ENCODE results near the gene MAU2.

Gene MAU2

DNA sequence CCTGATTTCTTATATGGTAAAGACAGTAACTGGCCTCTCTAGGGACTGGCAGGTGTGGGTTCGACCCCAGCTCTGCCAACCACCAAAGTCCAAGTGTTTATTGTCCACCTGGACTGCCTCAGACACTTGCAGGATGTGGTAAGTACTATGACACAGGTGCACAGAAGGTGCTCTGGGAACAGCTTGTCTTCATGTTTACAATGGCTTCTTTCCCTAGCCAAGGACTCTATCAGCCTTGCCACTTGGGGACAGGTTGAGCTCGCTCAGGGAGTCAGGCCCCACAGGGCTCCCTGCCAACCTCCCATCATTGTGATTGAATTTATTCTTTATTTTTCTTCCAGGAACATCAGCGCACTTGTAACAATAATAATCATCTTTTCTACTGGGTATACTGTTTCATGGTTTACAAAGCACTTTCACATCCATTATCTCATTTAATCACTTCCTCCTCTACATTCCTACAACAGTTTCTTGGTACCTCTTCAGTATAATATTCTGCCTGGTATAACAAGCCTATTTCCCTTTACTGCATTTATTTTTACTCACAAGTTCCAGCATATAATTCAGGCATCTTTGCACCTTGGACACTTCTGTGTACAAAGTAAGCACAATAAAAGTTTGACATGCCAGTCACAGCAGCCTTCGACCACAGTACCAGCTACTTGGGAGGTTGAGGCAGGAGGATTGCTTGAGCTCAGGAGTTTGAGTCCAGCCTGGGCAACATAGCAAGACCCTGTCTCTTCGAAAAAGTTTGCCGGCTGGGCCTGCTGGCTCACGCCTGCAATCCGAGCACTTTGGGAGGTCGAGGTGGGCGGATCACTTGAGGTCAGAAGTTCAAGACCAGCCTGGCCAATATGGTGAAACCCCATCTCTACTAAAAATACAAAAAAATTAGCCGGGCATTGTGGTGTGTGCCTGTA is 60.6 kb downstream of the MAU2 start (continued):
- TF ChIP-seq, protein P1, sequence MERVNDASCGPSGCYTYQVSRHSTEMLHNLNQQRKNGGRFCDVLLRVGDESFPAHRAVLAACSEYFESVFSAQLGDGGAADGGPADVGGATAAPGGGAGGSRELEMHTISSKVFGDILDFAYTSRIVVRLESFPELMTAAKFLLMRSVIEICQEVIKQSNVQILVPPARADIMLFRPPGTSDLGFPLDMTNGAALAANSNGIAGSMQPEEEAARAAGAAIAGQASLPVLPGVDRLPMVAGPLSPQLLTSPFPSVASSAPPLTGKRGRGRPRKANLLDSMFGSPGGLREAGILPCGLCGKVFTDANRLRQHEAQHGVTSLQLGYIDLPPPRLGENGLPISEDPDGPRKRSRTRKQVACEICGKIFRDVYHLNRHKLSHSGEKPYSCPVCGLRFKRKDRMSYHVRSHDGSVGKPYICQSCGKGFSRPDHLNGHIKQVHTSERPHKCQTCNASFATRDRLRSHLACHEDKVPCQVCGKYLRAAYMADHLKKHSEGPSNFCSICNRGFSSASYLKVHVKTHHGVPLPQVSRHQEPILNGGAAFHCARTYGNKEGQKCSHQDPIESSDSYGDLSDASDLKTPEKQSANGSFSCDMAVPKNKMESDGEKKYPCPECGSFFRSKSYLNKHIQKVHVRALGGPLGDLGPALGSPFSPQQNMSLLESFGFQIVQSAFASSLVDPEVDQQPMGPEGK (CRISPR knock-in tag; IDR thresholded peaks at IDR 0.05; ENCODE audit: borderline replicate concordance), result no peak
- TF ChIP-seq TCF4 (CRISPR knock-in tag; IDR thresholded peaks at IDR 0.05; ENCODE audit: borderline replicate concordance) (no peak), ZC3H10 (CRISPR knock-in tag; IDR thresholded peaks at IDR 0.05) (no peak), ZNF565 (CRISPR knock-in tag; conservative IDR thresholded peaks at IDR 0.05; ENCODE audit: low read depth) (no peak)

DNA sequence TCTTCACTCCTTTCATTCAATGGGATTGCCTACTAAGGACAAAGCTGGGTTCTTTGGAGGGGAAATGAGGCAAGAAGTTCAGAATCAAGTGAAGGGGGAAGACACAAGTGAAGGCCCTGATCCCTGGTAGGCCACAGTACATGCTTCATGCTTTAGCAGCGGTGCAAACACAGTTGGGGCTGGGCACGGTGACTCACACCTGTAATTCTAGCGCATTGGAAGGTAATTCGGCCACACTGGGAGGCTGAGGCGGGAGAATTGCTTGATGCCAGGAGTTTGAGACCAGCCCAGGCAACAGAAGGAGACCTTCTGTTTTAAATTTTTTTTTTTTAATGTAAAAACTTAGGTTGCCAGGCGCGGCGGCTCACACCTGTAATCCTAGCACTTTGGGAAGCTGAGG is 61.5 kb downstream of the MAU2 start:
- TF ChIP-seq, protein P2, sequence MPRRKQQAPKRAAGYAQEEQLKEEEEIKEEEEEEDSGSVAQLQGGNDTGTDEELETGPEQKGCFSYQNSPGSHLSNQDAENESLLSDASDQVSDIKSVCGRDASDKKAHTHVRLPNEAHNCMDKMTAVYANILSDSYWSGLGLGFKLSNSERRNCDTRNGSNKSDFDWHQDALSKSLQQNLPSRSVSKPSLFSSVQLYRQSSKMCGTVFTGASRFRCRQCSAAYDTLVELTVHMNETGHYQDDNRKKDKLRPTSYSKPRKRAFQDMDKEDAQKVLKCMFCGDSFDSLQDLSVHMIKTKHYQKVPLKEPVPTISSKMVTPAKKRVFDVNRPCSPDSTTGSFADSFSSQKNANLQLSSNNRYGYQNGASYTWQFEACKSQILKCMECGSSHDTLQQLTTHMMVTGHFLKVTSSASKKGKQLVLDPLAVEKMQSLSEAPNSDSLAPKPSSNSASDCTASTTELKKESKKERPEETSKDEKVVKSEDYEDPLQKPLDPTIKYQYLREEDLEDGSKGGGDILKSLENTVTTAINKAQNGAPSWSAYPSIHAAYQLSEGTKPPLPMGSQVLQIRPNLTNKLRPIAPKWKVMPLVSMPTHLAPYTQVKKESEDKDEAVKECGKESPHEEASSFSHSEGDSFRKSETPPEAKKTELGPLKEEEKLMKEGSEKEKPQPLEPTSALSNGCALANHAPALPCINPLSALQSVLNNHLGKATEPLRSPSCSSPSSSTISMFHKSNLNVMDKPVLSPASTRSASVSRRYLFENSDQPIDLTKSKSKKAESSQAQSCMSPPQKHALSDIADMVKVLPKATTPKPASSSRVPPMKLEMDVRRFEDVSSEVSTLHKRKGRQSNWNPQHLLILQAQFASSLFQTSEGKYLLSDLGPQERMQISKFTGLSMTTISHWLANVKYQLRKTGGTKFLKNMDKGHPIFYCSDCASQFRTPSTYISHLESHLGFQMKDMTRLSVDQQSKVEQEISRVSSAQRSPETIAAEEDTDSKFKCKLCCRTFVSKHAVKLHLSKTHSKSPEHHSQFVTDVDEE (CRISPR knock-in tag; IDR thresholded peaks at IDR 0.05), result no peak
- no peak for ATAC-seq

DNA sequence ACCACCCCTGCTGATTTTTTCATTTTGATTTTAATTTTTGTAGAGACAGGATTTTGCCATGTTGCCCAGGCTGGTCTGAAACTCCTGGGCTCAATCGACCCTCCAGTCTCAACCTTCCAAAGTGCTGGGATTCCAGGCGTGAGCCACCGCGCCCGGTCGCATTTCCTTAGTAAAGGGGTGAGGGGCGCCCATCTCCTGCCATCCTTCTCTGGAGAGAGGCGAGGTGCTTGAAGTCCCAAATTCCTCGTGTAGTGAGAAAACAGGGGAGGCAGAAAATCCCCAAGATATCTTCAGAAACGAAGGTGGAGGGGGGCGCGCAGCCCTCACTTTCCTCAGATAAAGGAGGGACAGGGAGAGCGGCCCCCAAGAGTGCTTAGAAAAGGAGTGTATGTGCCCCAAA is 63.9 kb downstream of the MAU2 start:
- TF ChIP-seq TOX (CRISPR knock-in tag; IDR thresholded peaks at IDR 0.05; ENCODE audit: borderline replicate concordance) (no peak), ESRRG (CRISPR knock-in tag; IDR thresholded peaks at IDR 0.05) (no peak), PPARA (CRISPR knock-in tag; IDR thresholded peaks at IDR 0.05; ENCODE audit: borderline replicate concordance) (no peak), ZC3H10 (CRISPR knock-in tag; IDR thresholded peaks at IDR 0.05) (no peak), RARB (CRISPR knock-in tag; IDR thresholded peaks at IDR 0.05) (no peak), ZNF565 (CRISPR knock-in tag; conservative IDR thresholded peaks at IDR 0.05; ENCODE audit: low read depth) (no peak), CSDC2 (CRISPR knock-in tag; IDR thresholded peaks at IDR 0.05) (no peak), BACH2 (CRISPR knock-in tag; IDR thresholded peaks at IDR 0.05; ENCODE audit: borderline replicate concordance) (no peak)
- TF ChIP-seq, protein P3, sequence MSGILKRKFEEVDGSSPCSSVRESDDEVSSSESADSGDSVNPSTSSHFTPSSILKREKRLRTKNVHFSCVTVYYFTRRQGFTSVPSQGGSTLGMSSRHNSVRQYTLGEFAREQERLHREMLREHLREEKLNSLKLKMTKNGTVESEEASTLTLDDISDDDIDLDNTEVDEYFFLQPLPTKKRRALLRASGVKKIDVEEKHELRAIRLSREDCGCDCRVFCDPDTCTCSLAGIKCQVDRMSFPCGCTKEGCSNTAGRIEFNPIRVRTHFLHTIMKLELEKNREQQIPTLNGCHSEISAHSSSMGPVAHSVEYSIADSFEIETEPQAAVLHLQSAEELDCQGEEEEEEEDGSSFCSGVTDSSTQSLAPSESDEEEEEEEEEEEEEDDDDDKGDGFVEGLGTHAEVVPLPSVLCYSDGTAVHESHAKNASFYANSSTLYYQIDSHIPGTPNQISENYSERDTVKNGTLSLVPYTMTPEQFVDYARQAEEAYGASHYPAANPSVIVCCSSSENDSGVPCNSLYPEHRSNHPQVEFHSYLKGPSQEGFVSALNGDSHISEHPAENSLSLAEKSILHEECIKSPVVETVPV (CRISPR knock-in tag; IDR thresholded peaks at IDR 0.05), result no peak
- no peak for ATAC-seq

DNA sequence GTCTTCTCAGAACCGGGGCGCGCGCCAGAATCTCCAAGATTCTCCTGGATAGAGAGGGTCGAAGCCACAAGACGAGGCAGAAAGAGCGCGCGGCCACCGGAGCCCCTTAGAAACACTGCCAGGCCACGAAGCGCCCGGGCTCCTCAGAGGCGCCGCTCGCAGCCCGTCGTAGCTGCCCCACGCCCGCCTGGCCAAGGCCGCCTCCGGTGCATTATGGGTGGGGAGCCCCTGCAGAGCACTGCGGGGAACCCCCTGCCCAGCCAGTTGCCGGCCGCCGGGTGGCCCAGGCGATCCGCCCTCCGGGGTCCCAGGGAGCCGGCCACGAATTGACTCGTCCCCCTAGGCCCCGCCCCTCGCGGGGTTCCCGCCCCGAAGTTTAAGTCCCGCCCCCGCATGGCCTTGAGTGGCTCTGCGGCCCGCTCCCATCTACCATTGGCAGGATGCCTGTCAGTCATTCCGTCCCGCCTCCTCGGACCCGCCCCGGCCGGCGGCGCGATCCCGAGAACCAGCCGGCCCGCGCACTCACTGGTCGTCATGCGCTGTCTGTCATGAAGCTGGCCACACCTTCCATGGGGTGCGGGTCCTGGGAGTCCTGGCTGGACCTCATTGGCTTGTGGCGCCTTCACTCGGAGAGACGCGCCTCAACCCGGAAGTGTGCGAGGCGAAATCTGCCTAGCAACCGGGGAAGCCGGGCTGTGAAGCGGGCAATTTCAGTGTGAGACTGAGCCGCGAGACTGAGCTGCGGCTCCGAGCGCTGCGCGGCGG is 64.7 kb downstream of the MAU2 start:
- TF ChIP-seq, protein P2 (CRISPR knock-in tag; IDR thresholded peaks at IDR 0.05), result peak; percentile 50; the same call in 1 of the 2 replicates
- TF ChIP-seq TOX (CRISPR knock-in tag; IDR thresholded peaks at IDR 0.05; ENCODE audit: borderline replicate concordance) (no peak), ISL1 (CRISPR knock-in tag; IDR thresholded peaks at IDR 0.05) (no peak), GLIS3 (CRISPR knock-in tag; IDR thresholded peaks at IDR 0.05) (no peak), ZFP30 (CRISPR knock-in tag; IDR thresholded peaks at IDR 0.05) (no peak), RARB (CRISPR knock-in tag; IDR thresholded peaks at IDR 0.05) (no peak), TCF4 (CRISPR knock-in tag; IDR thresholded peaks at IDR 0.05; ENCODE audit: borderline replicate concordance) (no peak), ZFP3 (CRISPR knock-in tag; IDR thresholded peaks at IDR 0.05) (no peak), ZNF70 (CRISPR knock-in tag; IDR thresholded peaks at IDR 0.05) (0 out of 2 replicates have a peak, but pooled peaks have one; percentile 11), ZC3H10 (CRISPR knock-in tag; IDR thresholded peaks at IDR 0.05) (no peak), PPARA (CRISPR knock-in tag; IDR thresholded peaks at IDR 0.05; ENCODE audit: borderline replicate concordance) (no peak), ZNF565 (CRISPR knock-in tag; conservative IDR thresholded peaks at IDR 0.05; ENCODE audit: low read depth) (no peak), CSDC2 (CRISPR knock-in tag; IDR thresholded peaks at IDR 0.05) (peak; percentile 65; the same call in 1 of the 2 replicates)
- ATAC-seq, result peak; percentile 99

All from SK-N-SH treated with all-trans-retinoic acid at 6 μM for 48 hours (cell line).